H9 (cell line): ENCODE results near the gene TPPP2. TPM values are rescaled to one million over a fixed set of nuclear protein-coding genes. Genes with fewer than 3 reads are reported as not detected.

ENCODE experiments used
- DNase-seq: peaks from one replicate; pipeline ENCODE4 v3.0.0-alpha.2; 2017
- H2AFZ ChIP-seq: one replicate; pipeline ENCODE4 v1.6.1; 2013; ENCODE audit warnings: mild to moderate bottlenecking, low read length, control low read depth, moderate library complexity
- H2AK5ac ChIP-seq: 2 replicates; pipeline ENCODE4 v1.6.1; 2013; ENCODE audit warnings: low read length, control low read depth, mixed read lengths; ENCODE audit not compliant: insufficient read length
- H2BK120ac ChIP-seq: one replicate; pipeline ENCODE4 v1.6.1; 2013; ENCODE audit warnings: low read depth, mild to moderate bottlenecking, low read length, control low read depth, inconsistent platforms; ENCODE audit not compliant: poor library complexity, severe bottlenecking
- H2BK12ac ChIP-seq: 2 replicates; pipeline ENCODE4 v1.6.1; 2013; ENCODE audit warnings: low read length, control low read depth, mixed read lengths, low read depth; ENCODE audit not compliant: insufficient read length
- H2BK15ac ChIP-seq: 2 replicates; pipeline ENCODE4 v1.6.1; 2013; ENCODE audit warnings: low read depth, low read length, control low read depth
- H2BK20ac ChIP-seq: one replicate; pipeline ENCODE4 v1.6.1; 2013; ENCODE audit warnings: low read depth, mild to moderate bottlenecking, low read length, control low read depth, inconsistent platforms; ENCODE audit not compliant: poor library complexity, severe bottlenecking
- H2BK5ac ChIP-seq: 2 replicates; pipeline ENCODE4 v1.6.1; 2013; ENCODE audit warnings: low read length, control low read depth, mixed read lengths; ENCODE audit not compliant: insufficient read length
- H3K14ac ChIP-seq: 2 replicates; pipeline ENCODE4 v1.6.1; 2013; ENCODE audit warnings: low read length, control low read depth; ENCODE audit not compliant: insufficient read depth
- H3K18ac ChIP-seq: 2 replicates; pipeline ENCODE4 v1.6.1; 2013; ENCODE audit warnings: low read depth, mild to moderate bottlenecking, mixed read lengths, low read length, control low read depth; ENCODE audit not compliant: insufficient read length
- H3K23ac ChIP-seq: 2 replicates; pipeline ENCODE4 v1.6.1; 2013; ENCODE audit warnings: low read length, control low read depth, mixed read lengths, low read depth; ENCODE audit not compliant: insufficient read length
- H3K23me2 ChIP-seq: 2 replicates; pipeline ENCODE4 v1.6.1; 2013; ENCODE audit warnings: low read depth, mild to moderate bottlenecking, mixed read lengths, low read length, control low read depth; ENCODE audit not compliant: insufficient read length, poor library complexity, severe bottlenecking
- H3K27ac ChIP-seq: 2 replicates; pipeline ENCODE4 v1.5.1; 2013; ENCODE audit warnings: low read length, control low read depth, mixed read lengths, low read depth; ENCODE audit not compliant: insufficient read length
- H3K27me3 ChIP-seq: 2 replicates; pipeline ENCODE4 v1.6.1; 2013; ENCODE audit warnings: low read length, control low read depth, inconsistent platforms; ENCODE audit not compliant: insufficient read depth
- H3K4ac ChIP-seq: 2 replicates; pipeline ENCODE4 v1.6.1; 2013; ENCODE audit warnings: low read depth, mild to moderate bottlenecking, control low read depth, inconsistent platforms, low read length, moderate library complexity
- H3K4me1 ChIP-seq: 2 replicates; pipeline ENCODE4 v1.6.1; 2013; ENCODE audit warnings: low read length, control low read depth, inconsistent platforms; ENCODE audit not compliant: insufficient read depth
- H3K4me2 ChIP-seq: 2 replicates; pipeline ENCODE4 v1.6.1; 2013; ENCODE audit warnings: low read length, control low read depth, mixed read lengths; ENCODE audit not compliant: insufficient read length, insufficient read depth
- H3K56ac ChIP-seq: 2 replicates; pipeline ENCODE4 v1.6.1; 2013; ENCODE audit warnings: low read depth, mild to moderate bottlenecking, mixed read lengths, low read length, control low read depth; ENCODE audit not compliant: insufficient read length
- H3K79me1 ChIP-seq: 2 replicates; pipeline ENCODE4 v1.6.1; 2013; ENCODE audit warnings: low read depth, mild to moderate bottlenecking, moderate library complexity, low read length, control low read depth, inconsistent platforms; ENCODE audit not compliant: insufficient read depth, poor library complexity, severe bottlenecking
- H3K79me2 ChIP-seq: 2 replicates; pipeline ENCODE4 v1.6.1; 2013; ENCODE audit warnings: low read length, control low read depth, inconsistent platforms; ENCODE audit not compliant: insufficient read depth
- H3K9ac ChIP-seq: 2 replicates; pipeline ENCODE4 v1.6.1; 2013; ENCODE audit warnings: low read length, control low read depth, mixed read lengths; ENCODE audit not compliant: insufficient read length; ENCODE audit errors: extremely low read depth
- H3K9me3 ChIP-seq: one replicate; pipeline ENCODE4 v1.6.1; 2013; ENCODE audit warnings: low read depth, low read length, inconsistent platforms; ENCODE audit not compliant: control insufficient read depth
- H3T11ph ChIP-seq: one replicate; pipeline ENCODE4 v1.6.1; 2013; ENCODE audit warnings: mild to moderate bottlenecking, low read length, control low read depth, inconsistent platforms
- H4K20me1 ChIP-seq: one replicate; pipeline ENCODE4 v1.6.1; 2013; ENCODE audit not compliant: control insufficient read depth, insufficient read length, insufficient read depth
- H4K5ac ChIP-seq: 2 replicates; pipeline ENCODE4 v1.6.1; 2013; ENCODE audit warnings: low read depth, mild to moderate bottlenecking, mixed read lengths, low read length, control low read depth; ENCODE audit not compliant: insufficient read length
- H4K8ac ChIP-seq: replicated peaks from 2 replicates; pipeline ENCODE4 v1.6.1; 2013; ENCODE audit warnings: low read length, control low read depth, mixed read lengths, low read depth; ENCODE audit not compliant: insufficient read length
- H4K91ac ChIP-seq: 2 replicates; pipeline ENCODE4 v1.6.1; 2013; ENCODE audit warnings: low read depth, mild to moderate bottlenecking, moderate library complexity, mixed read lengths, low read length, control low read depth; ENCODE audit not compliant: insufficient read length
- H3K27ac Mint-ChIP-seq, 3 experiments: 2 replicates in 2 of 3; 3 replicates in 1 of 3; pipeline ENCODE4 v1.8.0; 2020 to 2021; ENCODE audit warnings: mixed read lengths in 3 of 3, mild to moderate bottlenecking in 1 of 3, moderate library complexity in 1 of 3
- H3K27me3 Mint-ChIP-seq: 2 replicates; pipeline ENCODE4 v1.8.0; 2021; ENCODE audit warnings: low read depth, mild to moderate bottlenecking, moderate library complexity, mixed read lengths
- H3K36me3 Mint-ChIP-seq, 3 experiments: 2 replicates in 2 of 3; 3 replicates in 1 of 3; pipeline ENCODE4 v1.8.0; 2020 to 2021; ENCODE audit warnings: low read depth in 3 of 3, mixed read lengths in 3 of 3; ENCODE audit not compliant: insufficient read depth in 1 of 3
- H3K4me1 Mint-ChIP-seq, 2 experiments: 2 replicates each; pipeline ENCODE4 v1.8.0; 2020; ENCODE audit warnings: mixed read lengths in 2 of 2
- H3K4me3 Mint-ChIP-seq, 2 experiments: 2 replicates in 1 of 2; 3 replicates in 1 of 2; pipeline ENCODE4 v1.8.0; 2020 to 2021; ENCODE audit warnings: mild to moderate bottlenecking in 2 of 2, mixed read lengths in 2 of 2, moderate library complexity in 1 of 2
- H3K9me3 Mint-ChIP-seq, 2 experiments: 2 replicates in 1 of 2; 3 replicates in 1 of 2; pipeline ENCODE4 v1.8.0; 2020; ENCODE audit warnings: mild to moderate bottlenecking in 2 of 2, mixed read lengths in 2 of 2, moderate library complexity in 1 of 2
- CTCF ChIP-seq: fragments of 200-600 bp; sonication (generic); conservative IDR thresholded peaks from 3 replicates; pipeline ENCODE4 v1.8.0; 2021; ENCODE audit warnings: antibody characterized with exemption, mild to moderate bottlenecking
- WGBS: extraction: QIAGEN DNeasy Blood & Tissue Kit; methylation state at CpG from one replicate; pipeline ENCODE4 v1.1.7; 2013; ENCODE audit warnings: missing lambda C conversion rate, low lambda C conversion rate, mixed read lengths; ENCODE audit not compliant: insufficient read length; ENCODE audit errors: extremely low coverage; 5-methylcytosine and 5-hydroxymethylcytosine counted together
- total RNA-seq: library from RNA; stranded (reverse); gene quantifications from 2 replicates; pipeline ENCODE4 v1.2.1, GENCODE V29; 2021

Gene TPPP2
- total RNA-seq, 1 experiment from 2014 or later: not detected

DNA sequence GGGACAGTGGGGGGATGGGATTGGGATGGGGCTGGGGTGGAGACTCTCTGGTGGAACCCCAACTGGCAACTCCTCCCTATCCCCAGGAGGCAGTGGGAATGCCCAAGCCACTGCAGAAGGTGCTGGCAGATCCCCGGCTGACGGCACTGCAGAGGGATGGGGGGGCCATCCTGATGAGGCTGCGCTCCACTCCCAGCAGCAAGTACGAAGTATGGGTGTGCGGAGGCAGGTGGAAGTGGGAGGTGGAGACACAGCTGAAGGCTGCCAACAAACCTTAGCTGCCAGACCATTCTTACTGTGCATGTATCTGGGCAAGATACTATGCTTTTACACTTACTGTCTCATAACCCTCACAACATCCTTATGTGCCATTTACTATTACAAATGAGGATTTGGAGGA is 48.3 kb downstream of the TPPP2 start:
- H4K91ac ChIP-seq: no peak overlapping the region
- H2BK15ac ChIP-seq: no peak overlapping the region
- Mint-ChIP-seq H3K9me3 (no peaks in the 10 kb centered on the region), H3K4me1 (peaks cover 2% of the 10 kb centered on the region in 2 experiments; a peak in 3 of 4 replicates), H3K4me3 (no peak overlapping the region), H3K27me3 (no peaks in the 10 kb centered on the region), H3K27ac (no peak overlapping the region), H3K36me3 (peaks cover 64 to 94% (median 90%) of the 10 kb centered on the region in 3 experiments)
- no peaks in the 10 kb centered on the region for H3K27me3 ChIP-seq
- no peak overlapping the region for H4K8ac ChIP-seq
- H3K56ac ChIP-seq: no peak overlapping the region
- H3K18ac ChIP-seq: no peak overlapping the region
- no peak overlapping the region for H3K23ac ChIP-seq
- H3K9me3 ChIP-seq: no peaks in the 10 kb centered on the region
- H3K9ac ChIP-seq: no peak overlapping the region
- no peaks in the 10 kb centered on the region for H3K79me1 ChIP-seq
- H3T11ph ChIP-seq: no peak overlapping the region
- no peak overlapping the region for H3K4ac ChIP-seq
- H3K79me2 ChIP-seq: no peaks in the 10 kb centered on the region
- H2AFZ ChIP-seq: no peak overlapping the region
- TF ChIP-seq CTCF: no peak
- no peak overlapping the region for H3K14ac ChIP-seq
- no peak overlapping the region for H3K4me2 ChIP-seq
- WGBS: no CpG with 5 or more reads among the region's 5 CpGs
- DNase-seq: no peak
- H2BK120ac ChIP-seq: no peak overlapping the region
- no peak overlapping the region for H2AK5ac ChIP-seq
- no peaks in the 10 kb centered on the region for H3K4me1 ChIP-seq
- H2BK5ac ChIP-seq: no peak overlapping the region
- H3K23me2 ChIP-seq: no peaks in the 10 kb centered on the region
- H2BK12ac ChIP-seq: no peak overlapping the region
- no peak overlapping the region for H3K27ac ChIP-seq
- no peak overlapping the region for H4K5ac ChIP-seq
- H4K20me1 ChIP-seq: no peaks in the 10 kb centered on the region
- no peak overlapping the region for H2BK20ac ChIP-seq
